Stomach (tissue), 9 donors: ENCODE results near the gene ZNF580. TPM values are rescaled to one million over a fixed set of nuclear protein-coding genes. Genes with fewer than 3 reads are reported as not detected.

Experiments
- DNase-seq, 2 donors: peaks; one replicate each; pipeline versions ENCODE4 v3.0.0 to v3.0.0-alpha.2; 2013 to 2019
- H3K27ac ChIP-seq, 5 donors: fragments of 200-600 bp in 4 of 5; sonication (generic) in 4 of 5; one replicate each; pipeline ENCODE4 v1.5.1; 2013 to 2019; ENCODE audit warnings: mild to moderate bottlenecking in 1 of 5, moderate library complexity in 1 of 5
- H3K27me3 ChIP-seq, 3 donors: fragments of 200-600 bp; sonication (generic); one replicate each; pipeline ENCODE4 v1.5.1; 2017 to 2019; ENCODE audit warnings: mixed run types in 1 of 3
- H3K36me3 ChIP-seq, 4 donors: fragments of 200-600 bp; sonication (generic); 1 replicate in 3 of 4; 2 replicates in 1 of 4; pipeline ENCODE4 v1.5.1; 2016 to 2019
- H3K4me1 ChIP-seq, 4 donors: fragments of 200-600 bp; sonication (generic); one replicate each; pipeline ENCODE4 v1.5.1; 2016 to 2019
- H3K4me3 ChIP-seq, 4 donors: fragments of 200-600 bp; sonication (generic) in 3 of 4; one replicate each; pipeline ENCODE4 v1.5.1; 2016 to 2019; ENCODE audit warnings: mild to moderate bottlenecking in 1 of 4
- H3K9me3 ChIP-seq, 4 donors: fragments of 200-600 bp; sonication (generic); one replicate each; pipeline ENCODE4 v1.5.1; 2016 to 2019
- CTCF ChIP-seq, 7 experiments: fragments of 450-650 bp in 4 of 7; fragments of 200-600 bp in 3 of 7; sonication (generic) in 3 of 7; IDR thresholded peaks; one replicate each; pipeline ENCODE4 v1.5.1; 2016 to 2019; ENCODE audit warnings: antibody characterized with exemption in 7 of 7, control low read depth in 2 of 7, mild to moderate bottlenecking in 1 of 7
- EP300 ChIP-seq: sonication (generic); formaldehyde crosslinking; IDR thresholded peaks from one replicate; pipeline ENCODE4 v1.6.1; 2017; ENCODE audit warnings: antibody characterized with exemption
- POLR2A ChIP-seq, 4 donors: fragments of 450-650 bp; IDR thresholded peaks; one replicate each; pipeline ENCODE4 v1.6.1; 2016; ENCODE audit warnings: antibody characterized with exemption in 4 of 4, control low read depth in 2 of 4, mild to moderate bottlenecking in 1 of 4, moderate library complexity in 1 of 4
- POLR2AphosphoS5 ChIP-seq, 3 donors: sonication (generic); formaldehyde crosslinking; IDR thresholded peaks; one replicate each; pipeline ENCODE4 v1.6.1; 2016; ENCODE audit warnings: antibody characterized with exemption in 3 of 3
- WGBS, 5 donors: extraction: QIAGEN DNeasy Blood & Tissue Kit in 3 of 5; methylation state at CpG; one replicate each; pipeline versions ENCODE4 v1.1.5 to v1.1.7; 2013 to 2018; 5-methylcytosine and 5-hydroxymethylcytosine counted together
- intact Hi-C: fragments of 100-400 bp; cut with DNase I; formaldehyde crosslinking; loops from one replicate; pipeline ENCODE4 v1.15.1; 2023; ENCODE audit warnings: low total_unique reads
- polyA plus RNA-seq, 3 donors: library from polyadenylated mRNA; stranded (reverse); fragments of 200-250 nt; gene quantifications; one replicate each; pipeline ENCODE4 v1.2.3, GENCODE V29; 2013
- total RNA-seq, 5 donors: library from RNA; depleted of rRNA; stranded (reverse); fragments of >200 nt; gene quantifications; one replicate each; pipeline versions ENCODE4 v1.1.0 to v1.2.3, GENCODE V29; 2014 to 2016
- donor health status: healthy with polysubstance abuse.
- donor health status: Bipolar disorder and iron deficiency.
- donor health status: healthy.

Gene ZNF580
- total and polyA plus RNA-seq, 8 donors, result 10.6 to 55.0 (median 19.0) TPM; not detected in 1

- Histone ChIP-seq H3K4me1 (peaks cover 49 to 87% (median 83%) of the 10 kb centered on the region in 4 donors), H3K27me3 (peaks cover 0 to 6% (median 0%) of the 10 kb centered on the region in 3 donors), H3K4me3 (no peak overlapping the region), H3K36me3 (peaks cover 0 to 8% (median 0%) of the 10 kb centered on the region in 4 donors), H3K9me3 (no peaks in the 10 kb centered on the region), H3K27ac (peak overlapping the region in 2 of 5 donors; percentile 97)
- peak in 1 of 2 donors; percentile 67 for DNase-seq
- WGBS, 5 donors, result 81 to 89% (median 89%) methylated on average over 6 of the region's 6 CpGs
- TF ChIP-seq EP300 (no peak), POLR2AphosphoS5 (IDR thresholded peaks at IDR 0.05) (no peak), POLR2A (IDR thresholded peaks at IDR 0.05) (no peak), CTCF (IDR thresholded peaks at IDR 0.05) (peak in 1 of 7 experiments; percentile 35)
- intact Hi-C loops, result no loop called here
These were observed 1.9 kb upstream of the ZNF580 start for GRCh38 chr19:55638864-55639359.

GRCh38 chr19:55640043-55640576, 692 bp upstream of the ZNF580 start:
- 13 to 17% (median 16%) methylated on average over 29 to 38 of the region's 38 CpGs for WGBS, 5 donors
- H3K4me3 ChIP-seq, result peak overlapping the region; percentile 74 to 98 (median 97)
- peaks cover 0 to 6% (median 0%) of the 10 kb centered on the region in 3 donors for H3K27me3 ChIP-seq
- peaks cover 7 to 15% (median 7%) of the 10 kb centered on the region in 4 donors for H3K36me3 ChIP-seq
- TF ChIP-seq POLR2A (IDR thresholded peaks at IDR 0.05) (no peak), POLR2AphosphoS5 (IDR thresholded peaks at IDR 0.05) (peak in 1 of 3 donors; percentile 58), CTCF (IDR thresholded peaks at IDR 0.05) (peak in 5 of 7 experiments; percentile 15 to 57 (median 28)), EP300 (no peak)
- H3K27ac ChIP-seq, result peak overlapping the region; percentile 89 to 97 (median 95)
- no peaks in the 10 kb centered on the region for H3K9me3 ChIP-seq
- peaks cover 54 to 92% (median 89%) of the 10 kb centered on the region in 4 donors for H3K4me1 ChIP-seq
- peak; percentile 71 to 91 for DNase-seq
- intact Hi-C loops, result no loop called here

- Histone ChIP-seq H3K27ac (peak overlapping the region; percentile 89 to 97 (median 95)), H3K27me3 (peaks cover 0 to 6% (median 0%) of the 10 kb centered on the region in 3 donors), H3K4me1 (peaks cover 43 to 84% (median 81%) of the 10 kb centered on the region in 4 donors), H3K36me3 (peaks cover 11 to 24% (median 18%) of the 10 kb centered on the region in 4 donors), H3K4me3 (peak overlapping the region; percentile 74 to 98 (median 97)), H3K9me3 (no peaks in the 10 kb centered on the region)
- no peak for DNase-seq
- TF ChIP-seq CTCF (IDR thresholded peaks at IDR 0.05) (no peak), POLR2AphosphoS5 (IDR thresholded peaks at IDR 0.05) (no peak), POLR2A (IDR thresholded peaks at IDR 0.05) (no peak), EP300 (no peak)
- WGBS, 5 donors, result 1 to 2% (median 2%) methylated on average over 25 of the region's 25 CpGs
- intact Hi-C loops, result no loop called here
These were observed 787 bp downstream of the ZNF580 start for GRCh38 chr19:55641426-55642152.

GRCh38 chr19:55642153-55643002, 1.6 kb downstream of the ZNF580 start:
- Histone ChIP-seq H3K4me1 (peaks cover 43 to 84% (median 80%) of the 10 kb centered on the region in 4 donors), H3K27me3 (peaks cover 0 to 6% (median 0%) of the 10 kb centered on the region in 3 donors), H3K4me3 (peak overlapping the region; percentile 74 to 98 (median 97)), H3K36me3 (peaks cover 11 to 24% (median 18%) of the 10 kb centered on the region in 4 donors), H3K9me3 (no peaks in the 10 kb centered on the region), H3K27ac (peak overlapping the region; percentile 91 to 97 (median 95))
- peak; percentile 39 to 63 for DNase-seq
- intact Hi-C loops, result no loop called here
- 1 to 2% (median 1%) methylated on average over 10 to 65 of the region's 65 CpGs for WGBS, 5 donors
- TF ChIP-seq EP300, result no peak
- peak in 1 of 3 donors; percentile 26 for TF ChIP-seq POLR2AphosphoS5 (IDR thresholded peaks at IDR 0.05)
